Fibroblast of lung (primary cell): ENCODE results near the gene LRRC10. TPM values are rescaled to one million over a fixed set of nuclear protein-coding genes. Genes with fewer than 3 reads are reported as not detected.
"Not testable (repeated sequence)": the region's sequence is repeated elsewhere in the genome, so short reads cannot be mapped to it uniquely, and the experiment has no call there.

Experiments
- DNase-seq, 2 donors: peaks; one replicate each; pipeline versions ENCODE4 v3.0.0 to v3.0.0-alpha.2; 2010; ENCODE audit warnings: low read depth in 2 of 2
- H2AFZ ChIP-seq: 2 replicates; pipeline ENCODE4 v1.5.1; 2012; ENCODE audit warnings: low read length, control low read depth, inconsistent platforms
- H3K27ac ChIP-seq: 2 replicates; pipeline ENCODE4 v1.5.1; 2011; ENCODE audit warnings: low read length, control low read depth; ENCODE audit not compliant: insufficient read depth
- H3K27me3 ChIP-seq: 2 replicates; pipeline ENCODE4 v1.5.1; 2011; ENCODE audit warnings: mild to moderate bottlenecking, low read length; ENCODE audit not compliant: control insufficient read depth, insufficient read depth
- H3K36me3 ChIP-seq: 2 replicates; pipeline ENCODE4 v1.5.1; 2011; ENCODE audit warnings: low read length; ENCODE audit not compliant: control insufficient read depth, insufficient read depth
- H3K4me1 ChIP-seq: 2 replicates; pipeline ENCODE4 v1.5.1; 2011; ENCODE audit warnings: low read length; ENCODE audit not compliant: control insufficient read depth, insufficient read depth; ENCODE audit errors: extremely low read depth
- H3K4me2 ChIP-seq: 2 replicates; pipeline ENCODE4 v1.5.1; 2011; ENCODE audit warnings: low read length, control low read depth; ENCODE audit not compliant: insufficient read depth; ENCODE audit errors: extremely low read depth
- H3K4me3 ChIP-seq, 4 experiments: fragments of 200-600 bp in 1 of 4; sonication (generic) in 1 of 4; replicated peaks in 1 of 4; 2 replicates each; pipeline ENCODE4 v1.5.1; 2011 to 2016; ENCODE audit warnings: low read length in 4 of 4, low read depth in 3 of 4, mild to moderate bottlenecking in 3 of 4, control low read depth in 2 of 4, inconsistent platforms in 1 of 4, mixed read lengths in 1 of 4; ENCODE audit not compliant: insufficient read depth in 1 of 4; ENCODE audit errors: control extremely low read depth in 1 of 4
- H3K79me2 ChIP-seq: 2 replicates; pipeline ENCODE4 v1.5.1; 2012; ENCODE audit warnings: mild to moderate bottlenecking, low read length, inconsistent platforms; ENCODE audit not compliant: control insufficient read depth, insufficient read depth
- H3K9ac ChIP-seq: 2 replicates; pipeline ENCODE4 v1.5.1; 2011; ENCODE audit warnings: mild to moderate bottlenecking, low read length, control low read depth; ENCODE audit not compliant: insufficient read depth
- H3K9me3 ChIP-seq: 2 replicates; pipeline ENCODE4 v1.5.1; 2012; ENCODE audit warnings: low read depth, low read length; ENCODE audit not compliant: control insufficient read depth, insufficient read depth
- H4K20me1 ChIP-seq: 2 replicates; pipeline ENCODE4 v1.5.1; 2011; ENCODE audit warnings: low read length; ENCODE audit not compliant: control insufficient read depth, insufficient read depth; ENCODE audit errors: extremely low read depth
- EZH2 ChIP-seq: IDR thresholded peaks from 2 replicates; pipeline ENCODE4 v1.5.1; 2012; ENCODE audit warnings: low read length, control low read depth, mild to moderate bottlenecking; ENCODE audit errors: missing control alignments
- polyA plus RNA-seq, 2 donors: library from polyadenylated mRNA; depleted of rRNA in 1 of 2; stranded (reverse) in 1 of 2; unstranded in 1 of 2; fragments of >200 nt; gene quantifications; 2 replicates each; pipeline ENCODE4 v1.2.1, GENCODE V29; 2011 to 2012; ENCODE audit warnings: missing spikeins in 1 of 2
- total RNA-seq: library from RNA; depleted of rRNA; stranded (reverse); fragments of >200 nt; gene quantifications from 2 replicates; pipeline ENCODE4 v1.2.1, GENCODE V29; 2014
- TF ChIP-seq, protein P1 (sequence below), 2 donors: IDR thresholded peaks in 1 of 2; conservative IDR thresholded peaks in 1 of 2; 1 replicate in 1 of 2; 2 replicates in 1 of 2; pipeline ENCODE4 v1.5.1; 2011 to 2012; ENCODE audit warnings: low read length in 2 of 2, control low read depth in 1 of 2, inconsistent platforms in 1 of 2, low read depth in 1 of 2, mild to moderate bottlenecking in 1 of 2

The LRRC10 gene
- total and polyA plus RNA-seq, 2 donors (not counting 1 experiment from before 2014, with no cell fraction given): not detected

DNA sequence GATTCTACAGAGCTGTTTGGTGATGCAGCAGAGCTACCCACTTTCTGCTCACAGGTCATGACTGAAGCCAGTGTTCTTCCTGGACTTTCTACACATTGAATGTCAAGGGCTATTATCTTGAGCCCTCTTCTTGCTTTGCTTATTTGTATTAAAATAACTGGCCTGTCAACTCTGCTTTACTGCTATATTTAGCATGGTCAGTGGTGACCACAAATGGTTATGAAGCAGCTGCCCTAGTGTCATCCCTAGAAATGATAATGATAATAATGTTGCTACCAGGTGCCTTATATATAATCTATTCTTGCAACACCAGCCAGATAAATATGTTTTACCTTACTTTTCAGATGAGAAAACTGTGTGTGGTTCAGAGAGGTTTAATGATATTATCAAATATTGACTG is 2.6 kb upstream of the LRRC10 start:
- Histone ChIP-seq H3K36me3 (no peaks in the 10 kb centered on the region), H3K79me2 (no peaks in the 10 kb centered on the region), H3K4me2 (no peak overlapping the region), H2AFZ (no peak overlapping the region), H3K27ac (no peak overlapping the region), H3K9ac (no peak overlapping the region), H4K20me1 (no peaks in the 10 kb centered on the region), H3K9me3 (no peaks in the 10 kb centered on the region), H3K4me1 (no peaks in the 10 kb centered on the region), H3K27me3 (peaks cover 4% of the 10 kb centered on the region), H3K4me3 (no peak overlapping the region)
- DNase-seq: no peak
- TF ChIP-seq, protein P1, sequence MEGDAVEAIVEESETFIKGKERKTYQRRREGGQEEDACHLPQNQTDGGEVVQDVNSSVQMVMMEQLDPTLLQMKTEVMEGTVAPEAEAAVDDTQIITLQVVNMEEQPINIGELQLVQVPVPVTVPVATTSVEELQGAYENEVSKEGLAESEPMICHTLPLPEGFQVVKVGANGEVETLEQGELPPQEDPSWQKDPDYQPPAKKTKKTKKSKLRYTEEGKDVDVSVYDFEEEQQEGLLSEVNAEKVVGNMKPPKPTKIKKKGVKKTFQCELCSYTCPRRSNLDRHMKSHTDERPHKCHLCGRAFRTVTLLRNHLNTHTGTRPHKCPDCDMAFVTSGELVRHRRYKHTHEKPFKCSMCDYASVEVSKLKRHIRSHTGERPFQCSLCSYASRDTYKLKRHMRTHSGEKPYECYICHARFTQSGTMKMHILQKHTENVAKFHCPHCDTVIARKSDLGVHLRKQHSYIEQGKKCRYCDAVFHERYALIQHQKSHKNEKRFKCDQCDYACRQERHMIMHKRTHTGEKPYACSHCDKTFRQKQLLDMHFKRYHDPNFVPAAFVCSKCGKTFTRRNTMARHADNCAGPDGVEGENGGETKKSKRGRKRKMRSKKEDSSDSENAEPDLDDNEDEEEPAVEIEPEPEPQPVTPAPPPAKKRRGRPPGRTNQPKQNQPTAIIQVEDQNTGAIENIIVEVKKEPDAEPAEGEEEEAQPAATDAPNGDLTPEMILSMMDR (conservative IDR thresholded peaks at IDR 0.05 in 1 of 2, IDR thresholded peaks at IDR 0.05 in 1 of 2; ENCODE audit: low read depth in 1 of 2, low read length in 2 of 2): no peak
- no peak for TF ChIP-seq EZH2

DNA sequence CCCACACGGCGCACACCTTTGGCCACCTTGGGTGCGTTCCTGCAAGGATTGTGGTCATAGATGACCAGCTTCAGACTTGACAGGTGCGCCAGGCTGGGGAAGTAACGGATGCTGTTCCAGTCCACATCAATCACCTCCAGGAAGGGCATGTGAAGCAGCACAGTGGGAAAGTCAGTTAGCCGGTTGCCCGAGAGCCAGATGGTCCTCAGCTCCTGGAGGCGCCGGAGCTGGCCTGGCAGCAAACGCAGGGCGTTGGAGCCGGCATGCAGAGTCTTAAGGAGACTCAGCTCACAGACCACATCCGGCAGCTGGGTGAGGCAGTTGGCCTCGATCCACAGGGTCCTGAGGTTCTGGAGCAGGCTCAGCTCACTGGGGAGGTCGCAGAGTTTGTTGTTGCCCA is 581 bp downstream of the LRRC10 start:
- no peaks in the 10 kb centered on the region for H4K20me1 ChIP-seq
- no peaks in the 10 kb centered on the region for H3K79me2 ChIP-seq
- H3K4me3 ChIP-seq: no peak overlapping the region
- H2AFZ ChIP-seq: no peak overlapping the region
- H3K4me2 ChIP-seq: no peak overlapping the region
- no peak overlapping the region for H3K27ac ChIP-seq
- no peaks in the 10 kb centered on the region for H3K9me3 ChIP-seq
- H3K4me1 ChIP-seq: no peaks in the 10 kb centered on the region
- DNase-seq: no peak
- no peak overlapping the region for H3K9ac ChIP-seq
- H3K27me3 ChIP-seq: no peaks in the 10 kb centered on the region
- H3K36me3 ChIP-seq: no peaks in the 10 kb centered on the region
- no peak for TF ChIP-seq EZH2
- TF ChIP-seq, protein P1 (conservative IDR thresholded peaks at IDR 0.05 in 1 of 2, IDR thresholded peaks at IDR 0.05 in 1 of 2; ENCODE audit: low read depth in 1 of 2, low read length in 2 of 2): no peak

DNA sequence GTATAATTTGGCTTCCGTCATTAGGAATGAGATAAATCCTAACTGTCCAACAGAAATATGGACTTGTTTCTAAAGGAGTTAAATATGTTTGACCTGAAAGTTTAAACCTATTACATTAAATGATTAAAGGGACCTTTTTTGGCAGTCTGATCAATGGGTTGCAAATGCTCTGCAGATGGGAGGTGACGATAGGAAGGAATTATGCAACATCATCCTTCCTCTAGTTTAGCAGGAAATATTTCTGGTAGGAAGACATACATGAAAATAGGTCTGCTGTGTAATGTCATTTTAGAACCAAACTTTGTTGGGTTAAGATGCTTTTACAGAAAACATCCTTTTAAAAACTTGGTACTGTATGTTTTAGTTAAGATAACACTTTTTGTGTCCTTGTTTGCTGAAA is 2.6 kb downstream of the LRRC10 start:
- TF ChIP-seq EZH2: no peak
- TF ChIP-seq, protein P1 (conservative IDR thresholded peaks at IDR 0.05 in 1 of 2, IDR thresholded peaks at IDR 0.05 in 1 of 2; ENCODE audit: low read depth in 1 of 2, low read length in 2 of 2): no peak
- no peak overlapping the region for H3K4me3 ChIP-seq
- no peaks in the 10 kb centered on the region for H4K20me1 ChIP-seq
- H3K36me3 ChIP-seq: peaks cover 3% of the 10 kb centered on the region
- no peaks in the 10 kb centered on the region for H3K9me3 ChIP-seq
- H3K27me3 ChIP-seq: no peaks in the 10 kb centered on the region
- H3K4me2 ChIP-seq: no peak overlapping the region
- no peaks in the 10 kb centered on the region for H3K79me2 ChIP-seq
- H3K9ac ChIP-seq: no peak overlapping the region
- no peak overlapping the region for H3K27ac ChIP-seq
- no peaks in the 10 kb centered on the region for H3K4me1 ChIP-seq
- no peak for DNase-seq
- no peak overlapping the region for H2AFZ ChIP-seq

DNA sequence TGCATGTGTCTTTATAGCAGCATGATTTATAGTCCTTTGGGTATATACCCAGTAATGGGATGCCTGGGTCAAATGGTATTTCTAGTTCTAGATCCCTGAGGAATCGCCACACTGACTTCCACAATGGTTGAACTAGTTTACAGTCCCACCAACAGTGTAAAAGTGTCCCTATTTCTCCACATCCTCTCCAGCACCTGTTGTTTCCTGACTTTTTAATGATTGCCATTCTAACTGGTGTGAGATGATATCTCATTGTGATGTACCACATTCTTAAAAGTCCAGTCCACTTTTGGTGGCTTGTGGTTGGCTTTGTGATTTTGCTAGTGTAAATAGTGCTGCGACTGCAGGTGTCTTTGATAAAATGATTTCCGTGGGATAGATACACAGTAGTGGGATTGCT is 6.4 kb downstream of the LRRC10 start:
- not testable (repeated sequence) for H4K20me1 ChIP-seq, H3K27me3 ChIP-seq, H3K4me3 ChIP-seq, H3K9me3 ChIP-seq, H3K9ac ChIP-seq, H3K79me2 ChIP-seq, H3K4me1 ChIP-seq, H3K4me2 ChIP-seq, H2AFZ ChIP-seq, DNase-seq, H3K27ac ChIP-seq, H3K36me3 ChIP-seq

DNA sequence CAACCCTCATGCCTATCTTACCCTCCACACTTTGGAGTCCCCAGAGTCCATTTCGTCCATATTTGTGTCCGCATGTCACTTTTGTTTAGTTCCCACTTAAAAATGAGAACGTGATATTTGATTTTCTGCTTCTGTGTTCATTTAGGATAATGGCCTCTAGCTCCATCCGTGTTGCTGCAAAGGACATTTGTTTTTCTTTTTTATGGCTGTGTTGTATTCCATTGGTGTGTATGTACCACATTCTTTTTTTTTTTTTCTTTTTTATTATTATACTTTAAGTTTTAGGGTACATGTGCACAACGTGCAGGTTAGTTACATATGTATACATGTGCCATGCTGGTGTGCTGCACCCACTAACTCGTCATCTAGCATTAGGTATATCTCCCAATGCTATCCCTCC is 7.2 kb downstream of the LRRC10 start:
- not testable (repeated sequence) for DNase-seq, H3K4me3 ChIP-seq, H3K36me3 ChIP-seq, H3K4me2 ChIP-seq, H2AFZ ChIP-seq, H3K4me1 ChIP-seq, H3K79me2 ChIP-seq, H3K27ac ChIP-seq, H4K20me1 ChIP-seq, H3K9ac ChIP-seq, H3K9me3 ChIP-seq, H3K27me3 ChIP-seq
